SK-N-SH (cell line): ENCODE data around the gene VAV1. TPM values are rescaled to one million over a fixed set of nuclear protein-coding genes. Genes with fewer than 3 reads are reported as not detected.
A peak's percentile ranks its signal among the peaks of the same experiment; 100 is the strongest.

ENCODE experiments used
- CTCF ChIA-PET: fragments of 300-600, 350-600 bp; formaldehyde crosslinking; extraction: SDS; loops from one replicate; lab custom pipeline; 2021; lab: Yijun Ruan, JAX
- POLR2A ChIA-PET: fragments of 350-600 bp; sonication (Branson Sonifier 250); formaldehyde crosslinking; extraction: SDS; loops from one replicate; lab custom pipeline; 2020; ENCODE audit warnings: antibody characterized with exemption, inconsistent platforms; lab: Yijun Ruan, JAX
- DNase-seq: peaks from one replicate; pipeline ENCODE4 v3.0.0; 2012
- H2AFZ ChIP-seq: fragments of 200-600 bp; sonication (generic); 2 replicates; pipeline ENCODE4 v1.8.1; 2016; ENCODE audit warnings: antibody characterized with exemption, mild to moderate bottlenecking, low read depth
- H3F3A ChIP-seq: fragments of 200-600 bp; sonication (generic); replicated peaks from 2 replicates; pipeline ENCODE3; 2016; ENCODE audit warnings: antibody characterized with exemption, mild to moderate bottlenecking; ENCODE audit not compliant: insufficient read depth
- H3K27ac ChIP-seq, 2 experiments: fragments of 200-500 bp in 1 of 2; fragments of 200-600 bp in 1 of 2; sonication (Bioruptor generic) in 1 of 2; sonication (generic), shearing (Covaris generic) in 1 of 2; 2 replicates each; pipeline versions ENCODE4 v1.5.1 to v1.6.1; 2014 to 2016; ENCODE audit warnings: low read depth in 2 of 2, inconsistent platforms in 1 of 2, low read length in 1 of 2, mild to moderate bottlenecking in 1 of 2, mixed read lengths in 1 of 2
- H3K27me3 ChIP-seq: fragments of 200-600 bp; sonication (generic), shearing (Covaris generic); 2 replicates; pipeline ENCODE4 v1.6.1; 2016; ENCODE audit warnings: mixed run types; ENCODE audit not compliant: insufficient read depth
- H3K36me3 ChIP-seq, 2 experiments: fragments of 200-500 bp in 1 of 2; fragments of 200-600 bp in 1 of 2; sonication (Bioruptor generic) in 1 of 2; sonication (generic) in 1 of 2; replicated peaks in 1 of 2; 2 replicates each; pipeline versions ENCODE3 to v1.5.1; 2014 to 2016; ENCODE audit warnings: low read length in 1 of 2, mild to moderate bottlenecking in 1 of 2; ENCODE audit not compliant: insufficient read depth in 2 of 2, control insufficient read depth in 1 of 2
- H3K4me1 ChIP-seq, 2 experiments: fragments of 200-500 bp in 1 of 2; fragments of 200-600 bp in 1 of 2; sonication (Bioruptor generic) in 1 of 2; sonication (generic), shearing (Covaris generic) in 1 of 2; 2 replicates each; pipeline versions ENCODE4 v1.5.1 to v1.6.1; 2014 to 2016; ENCODE audit warnings: low read depth in 1 of 2, low read length in 1 of 2, mixed run types in 1 of 2; ENCODE audit not compliant: insufficient read depth in 2 of 2, control insufficient read depth in 1 of 2
- H3K4me2 ChIP-seq: fragments of 200-600 bp; sonication (generic), shearing (Covaris generic); 2 replicates; pipeline ENCODE4 v1.6.1; 2017; ENCODE audit warnings: mixed run types
- H3K4me3 ChIP-seq, 2 experiments: fragments of 200-500 bp in 1 of 2; fragments of 200-600 bp in 1 of 2; sonication (Bioruptor generic) in 1 of 2; sonication (generic), shearing (Covaris generic) in 1 of 2; 2 replicates each; pipeline versions ENCODE4 v1.5.1 to v1.8.1; 2014 to 2016; ENCODE audit warnings: low read depth in 2 of 2, inconsistent platforms in 1 of 2, low read length in 1 of 2, mild to moderate bottlenecking in 1 of 2, mixed read lengths in 1 of 2, moderate library complexity in 1 of 2
- H3K79me2 ChIP-seq: fragments of 200-600 bp; sonication (generic); 2 replicates; pipeline ENCODE4 v1.8.1; 2017; ENCODE audit warnings: mild to moderate bottlenecking; ENCODE audit not compliant: insufficient read depth
- H3K9ac ChIP-seq: fragments of 200-600 bp; sonication (generic); 2 replicates; pipeline ENCODE4 v1.6.1; 2017; ENCODE audit warnings: mixed run types
- H3K9me2 ChIP-seq: fragments of 200-600 bp; sonication (generic); 2 replicates; pipeline ENCODE4 v1.6.1; 2017; ENCODE audit warnings: mixed run types
- H3K9me3 ChIP-seq: fragments of 200-600 bp; sonication (generic); 2 replicates; pipeline ENCODE4 v1.6.1; 2017; ENCODE audit warnings: mixed run types, mild to moderate bottlenecking, moderate library complexity
- H4K20me1 ChIP-seq: fragments of 200-600 bp; sonication (generic); 2 replicates; pipeline ENCODE4 v1.6.1; 2017; ENCODE audit warnings: mild to moderate bottlenecking, mixed run types; ENCODE audit not compliant: insufficient read depth
- CHD2 ChIP-seq: fragments of 150-350 bp; IDR thresholded peaks from 2 replicates; pipeline ENCODE4 v1.6.1; 2018; ENCODE audit warnings: low read length; ENCODE audit not compliant: partially characterized antibody
- CTCF ChIP-seq: fragments of 200-600 bp; sonication (generic); IDR thresholded peaks from 2 replicates; pipeline ENCODE4 v1.6.1; 2017; ENCODE audit warnings: antibody characterized with exemption, mild to moderate bottlenecking, moderate library complexity
- EZH2phosphoT487 ChIP-seq: fragments of 200-600 bp; sonication (generic); IDR thresholded peaks from 2 replicates; pipeline ENCODE4 v1.6.1; 2017; ENCODE audit warnings: low read depth, mixed run types, mild to moderate bottlenecking, antibody characterized with exemption, moderate library complexity, borderline replicate concordance
- FOSL2 ChIP-seq: IDR thresholded peaks from 2 replicates; pipeline ENCODE4 v1.4.0; 2012; ENCODE audit warnings: low read depth, mild to moderate bottlenecking, moderate library complexity, borderline replicate concordance
- IRF3 ChIP-seq: fragments of 150-350 bp; IDR thresholded peaks from 2 replicates; pipeline ENCODE4 v1.6.1; 2016; ENCODE audit warnings: mild to moderate bottlenecking, low read depth, low read length
- JUND ChIP-seq: IDR thresholded peaks from 2 replicates; pipeline ENCODE4 v1.4.0; 2012
- MEF2A ChIP-seq: IDR thresholded peaks from 2 replicates; pipeline ENCODE4 v1.4.0; 2012; ENCODE audit warnings: low read depth, borderline replicate concordance
- NFIC ChIP-seq: IDR thresholded peaks from 2 replicates; pipeline ENCODE4 v1.4.0; 2012; ENCODE audit warnings: borderline replicate concordance
- NRF1 ChIP-seq: IDR thresholded peaks from 2 replicates; pipeline ENCODE4 v1.6.1; 2012; ENCODE audit warnings: low read depth, mild to moderate bottlenecking, low read length
- PBX3 ChIP-seq: IDR thresholded peaks from 2 replicates; pipeline ENCODE4; 2012
- RAD21 ChIP-seq: IDR thresholded peaks from 2 replicates; pipeline ENCODE4 v1.6.1; 2012; ENCODE audit warnings: mild to moderate bottlenecking, low read length
- RCOR1 ChIP-seq: fragments of 150-350 bp; IDR thresholded peaks from 2 replicates; pipeline ENCODE4 v1.6.1; 2017; ENCODE audit warnings: antibody characterized with exemption, low read length
- REST ChIP-seq: IDR thresholded peaks from 2 replicates; pipeline ENCODE4 v1.6.1; 2012; ENCODE audit warnings: mild to moderate bottlenecking, low read depth, low read length, moderate library complexity
- TAF1 ChIP-seq: IDR thresholded peaks from 2 replicates; pipeline ENCODE4 v1.6.1; 2012; ENCODE audit warnings: low read depth, mild to moderate bottlenecking, low read length, moderate library complexity, borderline replicate concordance
- USF1 ChIP-seq: IDR thresholded peaks from 2 replicates; pipeline ENCODE4 v1.4.0; 2012; ENCODE audit warnings: low read depth, borderline replicate concordance
- YY1 ChIP-seq: IDR thresholded peaks from 2 replicates; pipeline ENCODE4 v1.4.0; 2012; ENCODE audit warnings: low read depth, mild to moderate bottlenecking
- WGBS: methylation state at CpG from one replicate; pipeline ENCODE4 v1.1.6; 2017; ENCODE audit warnings: low lambda C conversion rate; 5-methylcytosine and 5-hydroxymethylcytosine counted together
- polyA plus RNA-seq, 3 experiments: library from polyadenylated mRNA; depleted of rRNA; stranded (reverse); fragments of >200 nt; gene quantifications; 2 replicates each; pipeline ENCODE4 v1.2.3, GENCODE V29; 2012
- TF ChIP-seq, protein P1 (sequence below): IDR thresholded peaks from 2 replicates; pipeline ENCODE4 v1.4.0; 2012; ENCODE audit warnings: low read depth

Gene VAV1
- polyA plus RNA-seq, 1 of the 3 experiments (the other 2 are of a cell fraction) = 0.02 TPM

- peak overlapping the region; percentile 67; the same call in 1 of the 2 replicates for H3K4me2 ChIP-seq
- H3K9me3 ChIP-seq = no peaks in the 10 kb centered on the region
- H3K4me3 ChIP-seq = no peak overlapping the region
- POLR2A ChIA-PET = no interaction called here
- no peaks in the 10 kb centered on the region for H3K9me2 ChIP-seq
- H2AFZ ChIP-seq = no peak overlapping the region
- H3K27ac ChIP-seq = peak overlapping the region in 1 of 2 experiments; percentile 69; a peak in 2 of 4 replicates
- TF ChIP-seq PBX3 (no peak), USF1 (no peak), CTCF (no peak), TAF1 (no peak), CHD2 (no peak), NRF1 (no peak), MEF2A (no peak), FOSL2 (no peak), RCOR1 (no peak), REST (no peak), EZH2phosphoT487 (no peak), JUND (no peak), RAD21 (no peak), YY1 (no peak), NFIC (no peak), IRF3 (no peak)
- TF ChIP-seq, protein P1, sequence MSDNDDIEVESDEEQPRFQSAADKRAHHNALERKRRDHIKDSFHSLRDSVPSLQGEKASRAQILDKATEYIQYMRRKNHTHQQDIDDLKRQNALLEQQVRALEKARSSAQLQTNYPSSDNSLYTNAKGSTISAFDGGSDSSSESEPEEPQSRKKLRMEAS = no peak
- no peak for DNase-seq
- H3K36me3 ChIP-seq = peaks cover 16 to 42% of the 10 kb centered on the region in 2 experiments
- peaks cover 4 to 21% of the 10 kb centered on the region in 2 experiments; a peak in 3 of 4 replicates for H3K4me1 ChIP-seq
- peaks cover 40% of the 10 kb centered on the region for H3K79me2 ChIP-seq
- no peak overlapping the region; the same call in 1 of the 2 replicates for H3K9ac ChIP-seq
- H3K27me3 ChIP-seq = no peaks in the 10 kb centered on the region
- CTCF ChIA-PET = interaction anchor here (2.1 kb wide), 1 partner anchor 120 kb away, joined by 6 read pairs; no protein-coding TSS in a partner anchor
- H3F3A ChIP-seq = peaks cover 20% of the 10 kb centered on the region
- H4K20me1 ChIP-seq = no peaks in the 10 kb centered on the region
- WGBS = 84% methylated on average over 15 of the region's 15 CpGs
Observed at GRCh38 chr19:6743714-6744380, 28.7 kb upstream of the VAV1 start.
